Dedifferentiated amniotic fluid mesenchymal stem cell (primary cell): ENCODE data around the gene PPP1R3G.

Experiments used
- DNase-seq: peaks from one replicate; pipeline ENCODE4 v3.0.0-alpha.2; 2016; ENCODE audit errors: extremely low spot score

The PPP1R3G gene

GRCh38 chr6:5094327-5094726 lies 9.2 kb downstream of the PPP1R3G start:
- DNase-seq, result peak; percentile 96

GRCh38 chr6:5095236-5095635 lies 10.1 kb downstream of the PPP1R3G start:
- peak; percentile 31 for DNase-seq

GRCh38 chr6:5096482-5096881 lies 11.3 kb downstream of the PPP1R3G start:
- no peak for DNase-seq

- no peak for DNase-seq
Observed at GRCh38 chr6:5098501-5099270, 13.5 kb downstream of the PPP1R3G start.

GRCh38 chr6:5099537-5099936 lies 14.4 kb downstream of the PPP1R3G start:
- no peak for DNase-seq

GRCh38 chr6:5100806-5101205 lies 15.7 kb downstream of the PPP1R3G start:
- no peak for DNase-seq

GRCh38 chr6:5102267-5102970 lies 17.3 kb downstream of the PPP1R3G start:
- DNase-seq, result no peak

- DNase-seq, result no peak
Observed at GRCh38 chr6:5103250-5103649, 18.1 kb downstream of the PPP1R3G start.

GRCh38 chr6:5104667-5105066 lies 19.5 kb downstream of the PPP1R3G start:
- DNase-seq, result no peak

GRCh38 chr6:5105146-5105545 lies 20.0 kb downstream of the PPP1R3G start:
- no peak for DNase-seq

- DNase-seq, result no peak
Observed at GRCh38 chr6:5107341-5107740, 22.2 kb downstream of the PPP1R3G start.

GRCh38 chr6:5108068-5108467 lies 22.9 kb downstream of the PPP1R3G start:
- no peak for DNase-seq

GRCh38 chr6:5108536-5109150 lies 23.5 kb downstream of the PPP1R3G start:
- DNase-seq, result no peak

GRCh38 chr6:5109436-5109835 lies 24.3 kb downstream of the PPP1R3G start:
- no peak for DNase-seq

GRCh38 chr6:5110246-5110645 lies 25.1 kb downstream of the PPP1R3G start:
- DNase-seq, result no peak

- DNase-seq, result no peak
Observed at GRCh38 chr6:5111626-5112025, 26.5 kb downstream of the PPP1R3G start.

GRCh38 chr6:5112066-5112799 lies 27.1 kb downstream of the PPP1R3G start:
- DNase-seq, result peak; percentile 53

- no peak for DNase-seq
Observed at GRCh38 chr6:5113096-5113495, 28.0 kb downstream of the PPP1R3G start.

GRCh38 chr6:5115168-5115567 lies 30.0 kb downstream of the PPP1R3G start:
- DNase-seq, result no peak

- no peak for DNase-seq
Observed at GRCh38 chr6:5116243-5116991, 31.3 kb downstream of the PPP1R3G start.
